SK-N-SH treated with all-trans-retinoic acid at 6 μM for 48 hours (cell line): ENCODE results near the gene RPL28.

Source experiments
- ATAC-seq: fragments of 200-7000 bp; cut with Tn5 transposase; 3 replicates; pipeline ENCODE4 v1.9.1; 2020; ENCODE audit warnings: mild to moderate bottlenecking, moderate library complexity
- ARNTL ChIP-seq: fragments of 450-650 bp; formaldehyde crosslinking; IDR thresholded peaks from 2 replicates; pipeline ENCODE4 v1.5.0; 2020; ENCODE audit warnings: low read depth, mild to moderate bottlenecking, moderate library complexity, borderline replicate concordance
- BACH2 ChIP-seq: fragments of 250-450 bp; sonication (Bioruptor Pico); IDR thresholded peaks from 2 replicates; pipeline ENCODE4 v1.9.0; 2021; ENCODE audit warnings: mild to moderate bottlenecking, borderline replicate concordance
- CREB5 ChIP-seq: fragments of 250-450 bp; sonication (Bioruptor Pico); IDR thresholded peaks from 2 replicates; pipeline ENCODE4 v1.5.1; 2020; ENCODE audit warnings: low read depth, mild to moderate bottlenecking, moderate library complexity
- CSDC2 ChIP-seq: fragments of 250-450 bp; sonication (Bioruptor Pico); IDR thresholded peaks from 2 replicates; pipeline ENCODE4 v1.5.0; 2020; ENCODE audit warnings: mild to moderate bottlenecking, moderate library complexity
- CSRNP3 ChIP-seq: fragments of 250-450 bp; sonication (Bioruptor Pico); IDR thresholded peaks from 2 replicates; pipeline ENCODE4 v1.5.1; 2021; ENCODE audit warnings: mild to moderate bottlenecking, moderate library complexity
- GLIS3 ChIP-seq: fragments of 250-450 bp; sonication (Bioruptor Pico); IDR thresholded peaks from 2 replicates; pipeline ENCODE4 v1.5.0; 2020; ENCODE audit warnings: mild to moderate bottlenecking, moderate library complexity
- OSR1 ChIP-seq: fragments of 250-450 bp; sonication (Bioruptor Pico); IDR thresholded peaks from 2 replicates; pipeline ENCODE4 v1.8.0; 2022; ENCODE audit warnings: moderate library complexity, mild to moderate bottlenecking, inconsistent platforms
- PPARA ChIP-seq: fragments of 250-450 bp; sonication (Bioruptor Pico); IDR thresholded peaks from 2 replicates; pipeline ENCODE4 v1.5.0; 2020; ENCODE audit warnings: mild to moderate bottlenecking, borderline replicate concordance
- RARB ChIP-seq: fragments of 250-450 bp; sonication (Bioruptor Pico); IDR thresholded peaks from 2 replicates; pipeline ENCODE4 v1.8.0; 2021; ENCODE audit warnings: mild to moderate bottlenecking, moderate library complexity
- SNAI2 ChIP-seq: fragments of 250-450 bp; sonication (Bioruptor Pico); IDR thresholded peaks from 2 replicates; pipeline ENCODE4 v1.5.0; 2020; ENCODE audit warnings: mild to moderate bottlenecking, moderate library complexity
- TCF4 ChIP-seq: fragments of 250-450 bp; sonication (Bioruptor Pico); IDR thresholded peaks from 2 replicates; pipeline ENCODE4 v1.8.0; 2021; ENCODE audit warnings: mild to moderate bottlenecking, moderate library complexity, borderline replicate concordance
- TOX ChIP-seq: fragments of 250-450 bp; sonication (Bioruptor Pico); IDR thresholded peaks from 2 replicates; pipeline ENCODE4 v1.8.0; 2021; ENCODE audit warnings: mild to moderate bottlenecking, moderate library complexity, borderline replicate concordance
- ZC3H10 ChIP-seq: fragments of 250-450 bp; sonication (Bioruptor Pico); IDR thresholded peaks from 2 replicates; pipeline ENCODE4 v1.5.1; 2021; ENCODE audit warnings: mild to moderate bottlenecking, moderate library complexity
- ZFP3 ChIP-seq: fragments of 250-450 bp; sonication (Bioruptor Pico); IDR thresholded peaks from 2 replicates; pipeline ENCODE4 v1.5.0; 2020; ENCODE audit warnings: mild to moderate bottlenecking, moderate library complexity
- ZFP30 ChIP-seq: fragments of 450-650 bp; formaldehyde crosslinking; IDR thresholded peaks from 2 replicates; pipeline ENCODE4 v1.5.0; 2022; ENCODE audit warnings: mild to moderate bottlenecking, moderate library complexity
- ZNF70 ChIP-seq: fragments of 450-650 bp; formaldehyde crosslinking; IDR thresholded peaks from 2 replicates; pipeline ENCODE4 v1.5.0; 2020; ENCODE audit warnings: mild to moderate bottlenecking, moderate library complexity
- ZNF8 ChIP-seq: fragments of 450-650 bp; formaldehyde crosslinking; IDR thresholded peaks from 2 replicates; pipeline ENCODE4 v1.5.0; 2020; ENCODE audit warnings: mild to moderate bottlenecking, moderate library complexity
- TF ChIP-seq, protein P1 (sequence below): fragments of 250-450 bp; sonication (Bioruptor Pico); IDR thresholded peaks from 2 replicates; pipeline ENCODE4 v1.8.0; 2020; ENCODE audit warnings: mild to moderate bottlenecking, moderate library complexity, borderline replicate concordance
- TF ChIP-seq, protein P2 (sequence below): fragments of 250-450 bp; sonication (Bioruptor Pico); IDR thresholded peaks from 2 replicates; pipeline ENCODE4 v1.5.0; 2020; ENCODE audit warnings: mild to moderate bottlenecking, moderate library complexity

RPL28 gene

DNA sequence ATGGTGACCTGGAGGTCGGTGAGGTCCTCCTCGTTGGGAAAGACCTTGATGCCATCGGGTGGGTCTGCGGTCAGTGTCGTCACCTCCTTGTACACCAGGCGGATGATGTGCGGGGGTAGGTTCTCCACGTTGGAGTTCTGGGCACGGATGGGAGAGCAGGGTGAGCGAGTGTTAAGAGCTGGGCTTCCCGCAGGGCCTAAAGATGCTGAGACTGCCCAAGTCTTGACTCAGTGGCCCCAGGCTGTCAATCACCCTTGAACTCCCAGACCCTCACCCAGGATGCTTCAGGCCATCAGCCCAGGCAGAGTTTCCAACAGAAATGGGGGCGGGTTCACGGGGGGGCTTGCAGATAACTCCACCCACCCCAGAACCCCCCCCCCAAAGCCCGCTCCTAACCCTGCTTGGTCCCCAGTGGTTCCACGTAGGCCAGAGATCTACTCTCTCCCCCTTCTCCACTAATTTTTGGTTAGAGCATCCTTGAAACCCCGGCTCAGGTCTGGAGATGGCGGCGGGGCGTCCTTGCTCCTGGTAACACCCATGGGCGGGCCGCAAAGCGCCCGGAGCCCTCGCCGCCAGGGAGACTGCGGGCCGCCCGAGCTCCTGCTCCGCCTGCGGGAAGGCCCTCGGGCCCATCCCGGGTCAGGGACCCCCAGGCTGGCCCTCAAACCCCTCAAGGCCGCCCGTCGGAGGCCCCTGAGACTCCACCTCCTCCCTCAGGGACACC is 21.3 kb downstream of the RPL28 start:
- TF ChIP-seq ZNF8 (CRISPR knock-in tag): no peak
- TF ChIP-seq PPARA (CRISPR knock-in tag): no peak
- TF ChIP-seq, protein P1, sequence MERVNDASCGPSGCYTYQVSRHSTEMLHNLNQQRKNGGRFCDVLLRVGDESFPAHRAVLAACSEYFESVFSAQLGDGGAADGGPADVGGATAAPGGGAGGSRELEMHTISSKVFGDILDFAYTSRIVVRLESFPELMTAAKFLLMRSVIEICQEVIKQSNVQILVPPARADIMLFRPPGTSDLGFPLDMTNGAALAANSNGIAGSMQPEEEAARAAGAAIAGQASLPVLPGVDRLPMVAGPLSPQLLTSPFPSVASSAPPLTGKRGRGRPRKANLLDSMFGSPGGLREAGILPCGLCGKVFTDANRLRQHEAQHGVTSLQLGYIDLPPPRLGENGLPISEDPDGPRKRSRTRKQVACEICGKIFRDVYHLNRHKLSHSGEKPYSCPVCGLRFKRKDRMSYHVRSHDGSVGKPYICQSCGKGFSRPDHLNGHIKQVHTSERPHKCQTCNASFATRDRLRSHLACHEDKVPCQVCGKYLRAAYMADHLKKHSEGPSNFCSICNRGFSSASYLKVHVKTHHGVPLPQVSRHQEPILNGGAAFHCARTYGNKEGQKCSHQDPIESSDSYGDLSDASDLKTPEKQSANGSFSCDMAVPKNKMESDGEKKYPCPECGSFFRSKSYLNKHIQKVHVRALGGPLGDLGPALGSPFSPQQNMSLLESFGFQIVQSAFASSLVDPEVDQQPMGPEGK (CRISPR knock-in tag): no peak
- no peak for TF ChIP-seq ZC3H10
- TF ChIP-seq OSR1 (CRISPR knock-in tag): no peak
- no peak for TF ChIP-seq SNAI2 (CRISPR knock-in tag)
- no peak for TF ChIP-seq GLIS3
- TF ChIP-seq, protein P2, sequence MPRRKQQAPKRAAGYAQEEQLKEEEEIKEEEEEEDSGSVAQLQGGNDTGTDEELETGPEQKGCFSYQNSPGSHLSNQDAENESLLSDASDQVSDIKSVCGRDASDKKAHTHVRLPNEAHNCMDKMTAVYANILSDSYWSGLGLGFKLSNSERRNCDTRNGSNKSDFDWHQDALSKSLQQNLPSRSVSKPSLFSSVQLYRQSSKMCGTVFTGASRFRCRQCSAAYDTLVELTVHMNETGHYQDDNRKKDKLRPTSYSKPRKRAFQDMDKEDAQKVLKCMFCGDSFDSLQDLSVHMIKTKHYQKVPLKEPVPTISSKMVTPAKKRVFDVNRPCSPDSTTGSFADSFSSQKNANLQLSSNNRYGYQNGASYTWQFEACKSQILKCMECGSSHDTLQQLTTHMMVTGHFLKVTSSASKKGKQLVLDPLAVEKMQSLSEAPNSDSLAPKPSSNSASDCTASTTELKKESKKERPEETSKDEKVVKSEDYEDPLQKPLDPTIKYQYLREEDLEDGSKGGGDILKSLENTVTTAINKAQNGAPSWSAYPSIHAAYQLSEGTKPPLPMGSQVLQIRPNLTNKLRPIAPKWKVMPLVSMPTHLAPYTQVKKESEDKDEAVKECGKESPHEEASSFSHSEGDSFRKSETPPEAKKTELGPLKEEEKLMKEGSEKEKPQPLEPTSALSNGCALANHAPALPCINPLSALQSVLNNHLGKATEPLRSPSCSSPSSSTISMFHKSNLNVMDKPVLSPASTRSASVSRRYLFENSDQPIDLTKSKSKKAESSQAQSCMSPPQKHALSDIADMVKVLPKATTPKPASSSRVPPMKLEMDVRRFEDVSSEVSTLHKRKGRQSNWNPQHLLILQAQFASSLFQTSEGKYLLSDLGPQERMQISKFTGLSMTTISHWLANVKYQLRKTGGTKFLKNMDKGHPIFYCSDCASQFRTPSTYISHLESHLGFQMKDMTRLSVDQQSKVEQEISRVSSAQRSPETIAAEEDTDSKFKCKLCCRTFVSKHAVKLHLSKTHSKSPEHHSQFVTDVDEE: no peak
- no peak for TF ChIP-seq TOX
- no peak for TF ChIP-seq ZFP3 (CRISPR knock-in tag)
- no peak for TF ChIP-seq TCF4
- no peak for TF ChIP-seq BACH2
- no peak for TF ChIP-seq ARNTL (CRISPR knock-in tag)
- no peak for TF ChIP-seq CSRNP3 (CRISPR knock-in tag)
- no peak for TF ChIP-seq ZNF70 (CRISPR knock-in tag)
- no peak for TF ChIP-seq ZFP30 (CRISPR knock-in tag)
- TF ChIP-seq RARB (CRISPR knock-in tag): no peak
- TF ChIP-seq CSDC2 (CRISPR knock-in tag): no peak
- no peak for TF ChIP-seq CREB5 (CRISPR knock-in tag)
- peak; percentile 25 for ATAC-seq

DNA sequence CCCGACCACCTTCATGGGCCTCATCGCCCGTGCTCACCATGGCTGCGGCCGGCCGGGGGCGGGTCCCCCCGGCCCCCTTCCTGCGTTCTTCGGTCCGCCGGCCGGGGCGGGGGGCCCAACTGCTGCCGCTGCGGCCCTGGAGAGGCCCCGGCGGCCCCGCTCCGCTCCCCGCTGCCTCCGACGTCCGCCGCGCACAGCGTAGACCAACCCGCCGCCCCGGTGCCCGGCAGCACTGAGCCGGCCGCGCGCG is 21.7 kb downstream of the RPL28 start, which contains the start of gene UBE2S:
Gene UBE2S, minus strand, starts transcription at position 239 of the 250 bp plus-strand sequence. Its CDS starts 199 bp downstream, at position 40.
- peak; percentile 80 for ATAC-seq

DNA sequence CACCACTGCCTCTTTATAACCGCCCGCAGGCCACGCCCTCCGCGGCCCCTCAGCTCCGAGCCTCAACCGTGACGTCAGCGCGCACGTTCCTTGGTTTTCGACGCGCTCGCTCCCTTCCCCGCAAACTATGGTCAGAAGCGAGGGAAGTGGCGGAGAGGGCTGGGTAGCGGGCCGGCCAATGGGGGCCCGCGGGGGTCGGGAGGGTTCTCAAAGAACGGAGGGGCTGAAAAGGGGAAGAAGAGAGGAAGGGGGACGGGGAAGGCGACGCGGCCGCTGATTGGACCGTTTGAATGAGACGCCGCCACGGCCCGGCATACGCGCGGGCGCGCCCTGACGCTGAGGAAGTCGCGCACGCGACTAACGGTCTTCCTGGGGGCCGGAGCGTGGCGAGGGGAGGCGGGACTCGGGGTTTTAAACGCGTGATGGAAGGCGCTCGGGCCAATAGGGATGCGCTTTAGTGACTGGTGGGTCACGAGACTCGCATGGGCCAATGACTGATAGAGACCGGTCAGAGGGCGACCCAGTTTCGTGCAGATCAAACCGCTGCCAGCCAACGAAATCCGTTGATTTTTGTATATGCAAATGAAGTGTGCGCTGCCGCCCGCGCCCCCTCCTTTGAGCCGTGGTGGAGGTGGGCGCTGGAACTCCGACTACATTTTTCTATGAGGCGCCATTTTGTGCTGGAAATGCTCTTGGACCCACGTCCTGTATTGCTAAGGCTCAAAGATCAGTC is 22.2 kb downstream of the RPL28 start:
- ATAC-seq: peak; percentile 96
- TF ChIP-seq, protein P2: no peak
- TF ChIP-seq CSDC2 (CRISPR knock-in tag): 0 out of 2 replicates have a peak, but pooled peaks have one; percentile 21
